AG09319 (cell line): Measurements from ENCODE around the gene FER1L5.

ENCODE experiments used
- DNase-seq: peaks from one replicate; pipeline ENCODE4 v3.0.0-alpha.2; 2010; ENCODE audit warnings: low read depth; ENCODE audit errors: extremely low read depth
- CTCF ChIP-seq: IDR thresholded peaks from 2 replicates; pipeline ENCODE4 v1.5.1; 2011; ENCODE audit warnings: low read depth, mild to moderate bottlenecking, inconsistent platforms, low read length, moderate library complexity

FER1L5 gene

GRCh38 chr2:96692094-96692971 lies 49.8 kb downstream of the FER1L5 start:
- no peak for DNase-seq
- TF ChIP-seq CTCF = no peak

DNA sequence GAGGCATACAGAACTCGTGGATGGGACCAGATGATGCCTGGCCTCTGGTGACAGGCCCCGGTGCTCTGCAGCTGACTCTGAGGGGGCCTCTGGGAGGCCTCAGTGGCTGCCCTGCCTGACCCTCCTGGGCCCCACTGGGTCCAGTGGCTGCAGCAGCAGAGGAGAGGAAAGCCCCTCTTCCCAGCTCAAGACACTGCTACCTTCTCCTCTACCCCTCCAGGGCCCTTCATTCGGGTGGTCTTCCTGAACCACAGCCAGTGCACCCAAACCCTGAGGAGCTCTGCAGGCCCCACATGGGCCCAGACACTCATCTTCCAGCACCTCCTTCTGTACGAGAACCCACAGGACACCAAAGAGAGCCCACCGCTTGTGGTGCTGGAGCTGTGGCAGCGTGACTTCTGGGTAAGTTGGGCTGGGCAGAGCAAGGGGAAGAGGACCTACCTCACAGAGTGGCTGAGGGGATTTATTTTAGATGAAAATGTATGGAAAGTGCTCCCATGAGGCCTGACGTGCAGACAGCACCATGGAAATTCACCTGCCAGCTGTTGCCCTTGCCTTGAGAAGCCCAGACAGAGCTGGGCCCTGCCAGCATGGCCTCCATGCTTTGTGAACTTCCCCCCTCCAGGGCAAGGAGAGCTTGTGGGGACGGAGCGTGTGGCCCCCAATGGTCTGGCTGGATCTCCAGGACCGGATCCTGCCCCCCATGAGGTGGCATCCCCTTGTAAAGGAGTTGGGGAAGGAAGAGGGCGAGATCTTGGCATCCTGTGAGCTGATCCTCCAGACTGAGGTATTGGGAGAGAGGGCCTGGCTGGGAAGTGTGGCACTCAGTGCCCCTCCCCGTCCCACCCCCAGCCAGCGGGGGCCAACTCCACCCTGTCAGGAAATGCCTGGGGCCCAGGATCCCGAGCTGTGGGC lies 51.0 kb downstream of the FER1L5 start:
- TF ChIP-seq CTCF = no peak
- no peak for DNase-seq

GRCh38 chr2:96694279-96694678 lies 51.7 kb downstream of the FER1L5 start:
- no peak for TF ChIP-seq CTCF
- no peak for DNase-seq

- no peak for DNase-seq
- no peak for TF ChIP-seq CTCF
Measured at GRCh38 chr2:96694816-96695455, 52.4 kb downstream of the FER1L5 start.

DNA sequence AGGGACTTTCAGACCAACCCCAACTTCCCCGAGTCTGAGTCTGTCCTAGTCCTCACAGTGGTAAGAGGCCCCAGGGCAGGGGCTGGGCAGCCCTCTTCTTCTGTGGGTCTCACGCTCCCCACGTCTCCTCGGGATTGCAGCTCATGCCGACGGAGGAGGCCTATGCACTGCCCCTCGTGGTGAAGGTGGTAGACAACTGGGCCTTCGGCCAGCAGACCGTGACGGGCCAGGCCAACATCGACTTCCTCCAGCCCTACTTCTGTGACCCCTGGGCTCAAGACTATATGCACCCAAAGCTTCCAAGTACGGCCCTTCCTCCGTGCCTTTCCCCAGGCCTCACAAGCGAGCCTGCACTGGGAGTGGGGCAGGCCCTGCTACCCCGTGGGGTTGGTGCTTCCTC lies 53.0 kb downstream of the FER1L5 start:
- no peak for DNase-seq
- TF ChIP-seq CTCF = no peak

- DNase-seq = no peak
- TF ChIP-seq CTCF = no peak
Measured at GRCh38 chr2:96697476-96697875, 54.9 kb downstream of the FER1L5 start.
